Measurements from ENCODE around the gene ZNF41. TPM values are rescaled to one million over a fixed set of nuclear protein-coding genes. Genes with fewer than 3 reads are reported as not detected.

ZNF41 gene
- polyA plus RNA-seq, 2 of the 4 experiments (the other 2 are of a cell fraction) = 3.5 to 6.1 TPM

- no peak overlapping the region for H3K27ac ChIP-seq
- CTCF ChIA-PET = no interaction called here
- 97% methylated on average over 6 of the region's 8 CpGs for WGBS (ENCODE audit: missing lambda C conversion rate)
Observed at GRCh38 chrX:47452112-47452511, 30.9 kb downstream of the ZNF41 start.

GRCh38 chrX:47448165-47448806 lies 34.7 kb downstream of the ZNF41 start:
- FAIRE-seq (no peak), DNase-seq (ENCODE audit: low read depth in 1 of 2, low spot score in 1 of 2) (no peak), ATAC-seq (no peak)
- Histone ChIP-seq H3K27ac (no peak overlapping the region), H3K4me3 (no peak overlapping the region), H3K9me3 (peaks cover 64% of the 10 kb centered on the region), H3K4me2 (no peak overlapping the region), H3K4me1 (no peaks in the 10 kb centered on the region)
- POLR2A ChIA-PET = no interaction called here
- CTCF ChIA-PET = no interaction called here
- WGBS (ENCODE audit: missing lambda C conversion rate) = 96% methylated on average over 6 of the region's 6 CpGs
- TF ChIP-seq POLR2AphosphoS2 (conservative IDR thresholded peaks at IDR 0.05; ENCODE audit: low read length) (no peak), BHLHE40 (IDR thresholded peaks at IDR 0.05; ENCODE audit: low read depth, low read length) (no peak), PHF8 (IDR thresholded peaks at IDR 0.05; ENCODE audit: borderline replicate concordance, low read depth) (no peak), RAD21 (conservative IDR thresholded peaks at IDR 0.05 in 1 of 2, IDR thresholded peaks at IDR 0.05 in 1 of 2) (no peak), JUNB (IDR thresholded peaks at IDR 0.05) (no peak), ZC3H11A (IDR thresholded peaks at IDR 0.05) (no peak), USF2 (IDR thresholded peaks at IDR 0.05) (no peak), CBX2 (IDR thresholded peaks at IDR 0.05; ENCODE audit: borderline replicate concordance, low read depth) (no peak), HMGXB4 (CRISPR knock-in tag; IDR thresholded peaks at IDR 0.05; ENCODE audit: borderline replicate concordance) (no peak), EP300 (IDR thresholded peaks at IDR 0.05) (no peak), POLR2A (IDR thresholded peaks at IDR 0.05; ENCODE audit: low read length) (no peak), CTCF (IDR thresholded peaks at IDR 0.05) (no peak), HDAC2 (IDR thresholded peaks at IDR 0.05) (no peak), HEYL (CRISPR knock-in tag; IDR thresholded peaks at IDR 0.05) (no peak), ATOH8 (CRISPR knock-in tag; IDR thresholded peaks at IDR 0.05; ENCODE audit: low read depth) (no peak), HOXA7 (CRISPR knock-in tag; IDR thresholded peaks at IDR 0.05) (no peak), NFE2L2 (conservative IDR thresholded peaks at IDR 0.05; ENCODE audit: low read length) (no peak), GATA3 (IDR thresholded peaks at IDR 0.05; ENCODE audit: borderline replicate concordance) (no peak)

More at GRCh38 chrX:47452112-47452511, 30.9 kb downstream of the ZNF41 start:
- Histone ChIP-seq H3K4me2 (no peak overlapping the region), H3K9me3 (peaks cover 30% of the 10 kb centered on the region), H3K4me3 (no peak overlapping the region), H3K4me1 (no peaks in the 10 kb centered on the region)
- no peak for DNase-seq (ENCODE audit: low read depth in 1 of 2, low spot score in 1 of 2)
- TF ChIP-seq JUN (IDR thresholded peaks at IDR 0.05) (no peak), POLR2AphosphoS2 (conservative IDR thresholded peaks at IDR 0.05; ENCODE audit: low read length) (no peak), CEBPB (IDR thresholded peaks at IDR 0.05) (no peak), USF2 (IDR thresholded peaks at IDR 0.05) (no peak), TFCP2L1 (CRISPR knock-in tag; IDR thresholded peaks at IDR 0.05) (no peak), HMGXB4 (CRISPR knock-in tag; IDR thresholded peaks at IDR 0.05; ENCODE audit: borderline replicate concordance) (no peak), KDM5A (IDR thresholded peaks at IDR 0.05) (no peak), SMC3 (IDR thresholded peaks at IDR 0.05) (no peak)
- POLR2A ChIA-PET = no interaction called here
- no peak for FAIRE-seq
- no peak for ATAC-seq
